ENCODE data around the gene AAGAB.

- TF ChIP-seq CTCF (IDR thresholded peaks at IDR 0.05; ENCODE audit: insufficient read depth, low read length, poor library complexity, severe bottlenecking) (no peak), EZH2phosphoT487 (conservative IDR thresholded peaks at IDR 0.05; ENCODE audit: low read length) (no peak)
These were observed 22.2 kb upstream of the AAGAB start for GRCh38 chr15:67276666-67277065.

Data from SU-DHL-6 (cell line).